ENCODE data around the gene ARIH1.
"Not testable (repeated sequence)": the region's sequence is repeated elsewhere in the genome, so short reads cannot be mapped to it uniquely, and the experiment has no call there.

The ARIH1 gene, protein sequence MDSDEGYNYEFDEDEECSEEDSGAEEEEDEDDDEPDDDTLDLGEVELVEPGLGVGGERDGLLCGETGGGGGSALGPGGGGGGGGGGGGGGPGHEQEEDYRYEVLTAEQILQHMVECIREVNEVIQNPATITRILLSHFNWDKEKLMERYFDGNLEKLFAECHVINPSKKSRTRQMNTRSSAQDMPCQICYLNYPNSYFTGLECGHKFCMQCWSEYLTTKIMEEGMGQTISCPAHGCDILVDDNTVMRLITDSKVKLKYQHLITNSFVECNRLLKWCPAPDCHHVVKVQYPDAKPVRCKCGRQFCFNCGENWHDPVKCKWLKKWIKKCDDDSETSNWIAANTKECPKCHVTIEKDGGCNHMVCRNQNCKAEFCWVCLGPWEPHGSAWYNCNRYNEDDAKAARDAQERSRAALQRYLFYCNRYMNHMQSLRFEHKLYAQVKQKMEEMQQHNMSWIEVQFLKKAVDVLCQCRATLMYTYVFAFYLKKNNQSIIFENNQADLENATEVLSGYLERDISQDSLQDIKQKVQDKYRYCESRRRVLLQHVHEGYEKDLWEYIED

GRCh38 chr15:72473614-72474465, at the start of gene ARIH1:
ARIH1 (plus strand) TSS chr15:72474330; CDS start chr15:72474640, 310 bp downstream.
- DNase-seq, result peak; percentile 95

GRCh38 chr15:72426753-72427152, 47.4 kb upstream of the ARIH1 start:
- no peak for DNase-seq

DNA sequence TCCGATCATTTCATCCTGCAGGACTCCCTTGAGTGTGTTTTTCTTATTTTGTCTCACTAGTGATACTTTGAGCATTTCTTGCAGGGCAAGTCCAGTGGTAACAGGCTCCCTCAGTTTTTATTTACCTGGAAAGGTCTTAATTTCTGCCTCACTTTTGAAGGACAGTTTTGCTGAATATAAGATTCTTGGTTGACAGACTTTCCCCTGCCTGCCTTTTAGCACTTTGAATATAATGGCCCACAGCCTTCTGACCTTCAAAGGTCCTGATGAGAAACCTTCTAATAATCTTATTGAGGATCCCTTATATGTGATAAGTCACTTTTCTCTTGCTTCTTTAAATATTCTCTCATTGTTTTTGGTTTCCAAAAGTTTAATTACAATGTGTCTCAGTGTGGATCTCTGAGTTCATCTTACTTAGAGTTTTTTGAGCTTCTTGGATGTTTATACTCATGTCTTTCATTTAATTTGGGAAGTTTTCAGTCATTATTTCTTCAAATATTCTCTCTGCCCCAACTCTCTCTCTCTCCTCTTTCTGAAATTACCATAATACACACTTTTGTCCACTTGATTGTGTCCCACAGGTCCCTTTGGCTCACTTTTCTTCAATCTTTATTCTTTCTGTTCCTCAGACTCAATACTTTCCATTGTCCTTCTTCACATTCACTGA, 36.3 kb upstream of the ARIH1 start:
- DNase-seq, result no peak

DNA sequence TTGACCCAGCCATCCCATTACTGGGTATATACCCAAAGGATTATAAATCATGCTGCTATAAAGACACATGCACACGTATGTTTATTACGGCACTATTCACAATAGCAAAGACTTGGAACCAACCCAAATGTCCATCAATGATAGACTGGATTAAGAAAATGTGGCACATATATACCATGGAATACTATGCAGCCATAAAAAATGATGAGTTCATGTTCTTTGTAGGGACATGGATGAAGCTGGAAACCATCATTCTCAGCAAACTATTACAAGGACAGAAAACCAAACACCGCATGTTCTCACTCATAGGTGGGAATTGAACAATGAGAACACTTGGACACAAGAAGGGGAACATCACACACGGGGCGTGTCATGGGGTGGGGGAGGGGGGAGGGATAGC, 31.3 kb upstream of the ARIH1 start:
- not testable (repeated sequence) for DNase-seq

GRCh38 chr15:72445426-72445825, 28.7 kb upstream of the ARIH1 start:
- no peak for DNase-seq

DNA sequence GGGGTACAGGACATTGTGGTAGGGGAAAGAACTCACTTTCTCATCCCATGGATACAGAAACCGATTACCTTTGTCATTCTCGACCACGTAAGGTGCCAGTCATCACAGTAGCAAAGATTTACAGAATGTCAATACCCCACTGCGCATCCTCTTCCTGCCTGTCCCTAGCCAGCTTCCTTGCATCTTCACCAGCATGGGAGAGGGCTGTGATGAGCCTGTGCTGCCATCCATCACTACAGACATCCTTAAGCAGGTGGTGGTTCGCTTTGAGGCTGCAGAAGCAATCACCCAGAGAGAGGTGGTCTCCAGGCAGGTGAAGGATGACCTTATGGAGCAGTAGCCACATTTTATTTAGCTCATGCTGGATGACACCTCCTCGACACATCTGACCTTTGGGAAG, 23.3 kb upstream of the ARIH1 start:
- DNase-seq, result no peak

- DNase-seq, result no peak
Observed at GRCh38 chr15:72451224-72451623, 22.9 kb upstream of the ARIH1 start.

- DNase-seq, result no peak
Observed at GRCh38 chr15:72456684-72457083, 17.4 kb upstream of the ARIH1 start.

GRCh38 chr15:72460402-72460801, 13.7 kb upstream of the ARIH1 start:
- no peak for DNase-seq

- DNase-seq, result no peak
Observed at GRCh38 chr15:72463702-72464101, 10.4 kb upstream of the ARIH1 start.

DNA sequence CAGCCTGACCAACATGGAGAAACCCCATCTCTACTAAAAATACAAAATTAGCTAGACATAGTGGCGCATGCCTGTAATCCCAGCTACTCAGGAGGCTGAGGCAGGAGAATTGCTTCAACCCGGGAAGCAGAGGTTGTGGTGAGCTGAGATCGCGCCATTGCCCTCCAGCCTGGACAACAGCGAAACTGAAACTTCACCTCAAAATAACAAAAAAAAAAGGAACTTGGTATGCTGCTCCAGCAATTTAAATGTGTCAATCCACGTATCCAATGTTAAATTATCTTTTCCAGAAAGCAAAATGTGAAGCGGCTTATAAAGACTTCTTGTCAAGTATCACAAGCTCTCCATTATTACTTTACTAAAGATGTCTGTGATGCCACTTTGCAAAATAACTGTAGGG, 9.9 kb upstream of the ARIH1 start:
- no peak for DNase-seq

DNA sequence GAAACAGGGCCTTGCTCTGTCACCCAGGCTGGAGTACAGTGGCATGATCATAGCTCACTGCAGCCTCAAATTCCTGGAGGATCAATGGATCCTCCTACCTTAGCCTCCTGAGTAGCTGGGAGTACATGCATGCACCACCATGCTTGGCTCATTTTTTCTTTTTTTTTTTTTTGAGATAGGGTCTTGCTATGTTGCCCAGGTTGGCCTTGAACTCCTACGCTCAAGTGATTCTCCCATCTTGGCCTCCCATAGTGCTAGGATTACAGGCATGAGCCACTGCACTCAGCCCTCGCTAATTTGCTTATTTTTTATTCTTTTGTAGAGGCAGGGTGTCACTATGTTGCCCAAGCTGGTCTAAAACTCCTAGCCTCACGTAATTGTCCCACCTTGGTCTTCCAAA, 6.0 kb upstream of the ARIH1 start:
- no peak for DNase-seq

DNA sequence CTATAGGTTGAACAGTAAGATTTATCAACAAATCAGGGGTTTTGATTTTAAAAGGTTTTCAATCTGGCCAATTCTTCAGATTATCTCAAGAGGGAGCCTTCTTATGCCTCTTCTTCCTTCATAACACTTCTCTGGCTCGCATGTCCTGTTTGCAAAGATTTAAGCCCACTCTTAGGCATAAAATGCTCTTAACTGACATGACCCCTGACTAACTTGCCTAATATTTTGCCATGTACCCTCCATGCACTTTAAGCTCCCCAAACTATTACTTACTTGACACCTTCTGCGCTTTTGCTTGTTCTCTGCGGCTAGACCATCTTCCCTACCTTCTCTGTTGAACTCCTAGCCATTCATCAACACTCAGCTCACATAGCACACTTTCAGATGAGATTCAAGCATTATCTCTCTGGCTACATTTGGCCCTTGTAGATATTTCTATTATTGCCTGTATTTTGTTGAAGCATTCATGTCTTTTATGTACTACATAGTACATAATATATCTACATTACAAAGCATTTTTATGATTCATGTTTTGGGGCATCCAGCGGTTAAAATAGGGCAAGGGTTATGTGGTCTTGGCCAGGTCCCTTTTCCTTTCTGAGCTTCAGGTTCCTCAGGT, 1.0 kb upstream of the ARIH1 start:
- no peak for DNase-seq

DNA sequence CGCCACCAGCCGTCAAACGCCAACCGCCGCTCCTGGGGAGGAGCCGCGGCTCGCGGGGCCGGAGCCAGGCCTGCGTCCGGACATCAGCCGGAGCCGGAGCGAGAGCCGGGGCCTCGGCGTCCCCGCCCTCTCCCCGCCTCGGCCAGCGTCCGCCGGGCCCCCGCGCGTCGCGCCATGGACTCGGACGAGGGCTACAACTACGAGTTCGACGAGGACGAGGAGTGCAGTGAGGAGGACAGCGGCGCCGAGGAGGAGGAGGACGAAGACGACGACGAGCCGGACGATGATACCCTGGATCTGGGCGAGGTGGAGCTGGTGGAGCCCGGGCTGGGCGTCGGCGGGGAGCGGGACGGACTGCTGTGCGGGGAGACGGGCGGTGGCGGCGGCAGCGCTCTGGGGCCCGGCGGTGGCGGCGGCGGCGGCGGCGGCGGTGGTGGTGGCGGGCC, 359 bp downstream of the ARIH1 start:
- no peak for DNase-seq

DNA sequence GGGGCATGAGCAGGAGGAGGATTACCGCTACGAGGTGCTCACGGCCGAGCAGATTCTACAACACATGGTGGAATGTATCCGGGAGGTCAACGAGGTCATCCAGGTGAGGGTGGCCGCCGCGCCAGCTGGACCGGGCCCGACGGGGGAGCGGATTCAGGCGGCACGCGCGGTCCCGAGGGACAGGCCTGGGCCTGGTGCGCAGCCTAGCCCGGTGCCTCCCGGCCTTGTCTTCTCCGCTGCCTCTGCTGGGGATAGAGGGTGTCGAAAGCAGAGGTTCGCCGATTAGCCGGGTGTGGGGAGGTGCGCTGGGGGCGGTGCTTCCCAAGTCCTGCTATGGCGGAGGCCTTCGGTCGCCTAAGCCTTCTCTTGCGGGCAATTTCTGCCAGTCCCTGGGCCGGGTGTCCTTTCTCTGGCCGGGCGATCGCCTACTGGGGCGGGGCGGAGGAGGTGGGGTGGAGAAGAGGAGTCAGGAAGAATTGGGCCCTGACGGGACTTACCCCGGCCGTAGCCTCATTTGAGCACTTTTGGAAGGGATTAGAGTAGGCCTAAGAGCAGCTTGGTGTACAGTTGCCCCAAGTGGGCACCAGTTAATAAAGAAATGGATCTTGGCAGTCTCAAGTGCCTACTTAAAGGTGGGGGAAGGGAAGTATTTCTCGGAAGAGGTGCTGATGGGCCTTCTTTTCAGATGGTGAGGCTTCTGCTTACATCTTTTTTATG, 940 bp downstream of the ARIH1 start:
- peak; percentile 84 for DNase-seq

GRCh38 chr15:72475674-72476073, 1.5 kb downstream of the ARIH1 start:
- no peak for DNase-seq

DNA sequence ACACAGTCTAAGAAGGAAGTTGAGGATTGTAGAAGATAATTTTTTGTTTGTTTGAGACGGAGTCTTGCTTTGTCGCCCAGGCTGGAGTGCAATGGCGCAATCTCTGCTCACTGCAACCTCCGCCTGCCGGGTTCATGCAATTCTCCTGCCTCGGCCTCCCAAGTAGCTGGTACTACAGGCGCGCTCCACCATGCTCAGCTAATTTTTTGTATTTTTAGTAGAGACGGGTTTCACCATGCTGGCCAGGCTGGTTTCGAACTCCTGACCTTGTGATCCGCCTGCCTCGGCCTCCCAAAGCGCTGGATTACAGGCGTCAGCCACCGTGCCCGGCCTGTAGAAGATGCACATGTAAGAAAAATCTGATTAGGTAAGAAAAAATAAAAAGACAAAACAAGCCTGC, 2.2 kb downstream of the ARIH1 start:
- DNase-seq, result not testable (repeated sequence)

DNA sequence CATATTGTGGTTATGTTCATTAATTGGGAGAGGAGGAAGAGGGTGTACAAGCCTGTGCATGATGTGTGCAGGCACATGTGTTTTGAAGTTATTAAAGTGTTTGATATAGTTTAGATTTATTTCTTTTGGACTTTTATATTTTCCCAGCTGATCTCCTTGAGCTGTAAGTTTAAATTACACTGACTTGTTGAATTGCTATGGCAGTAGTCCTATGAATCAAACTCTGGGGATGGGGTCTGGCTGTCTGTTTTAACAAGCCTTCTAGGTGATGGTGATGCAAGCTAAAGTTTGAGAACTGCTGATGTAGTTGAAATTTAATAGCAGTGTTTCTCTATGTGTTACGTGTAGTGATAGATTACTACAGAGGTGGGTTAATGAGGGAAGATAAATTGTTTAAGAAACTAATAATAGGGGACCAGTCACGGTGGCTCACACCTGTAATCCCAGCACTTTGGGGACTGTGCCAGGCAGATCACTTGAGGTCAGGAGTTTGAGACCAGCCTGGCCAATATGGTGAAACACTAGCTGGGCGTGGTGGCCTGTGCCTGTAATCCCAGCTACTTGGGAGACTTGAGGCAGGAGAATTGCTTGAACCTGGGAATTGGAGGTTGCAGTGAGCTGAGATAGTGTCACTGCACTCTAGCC, 7.0 kb downstream of the ARIH1 start:
- no peak for DNase-seq

DNA sequence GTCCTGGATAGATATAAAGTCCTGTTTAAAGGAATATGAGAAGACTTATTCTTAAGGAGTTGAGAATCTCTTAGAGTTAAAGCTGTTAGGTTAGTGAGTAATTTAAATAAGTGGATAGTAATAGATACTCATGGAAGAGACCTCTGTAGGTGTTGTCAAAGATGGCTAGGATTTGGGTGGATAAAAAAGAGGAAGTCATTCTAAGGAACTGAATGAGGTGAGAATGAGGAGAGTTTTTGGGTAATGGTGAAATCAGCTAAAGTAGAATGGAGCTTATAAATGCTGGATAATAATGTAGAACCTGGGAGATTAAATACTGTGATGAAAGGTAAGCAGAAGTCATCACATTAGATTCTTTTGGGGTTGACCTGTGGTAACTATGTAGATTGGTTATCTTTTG, 8.1 kb downstream of the ARIH1 start:
- DNase-seq, result no peak

- DNase-seq, result no peak
Observed at GRCh38 chr15:72483279-72483678, 9.1 kb downstream of the ARIH1 start.

DNA sequence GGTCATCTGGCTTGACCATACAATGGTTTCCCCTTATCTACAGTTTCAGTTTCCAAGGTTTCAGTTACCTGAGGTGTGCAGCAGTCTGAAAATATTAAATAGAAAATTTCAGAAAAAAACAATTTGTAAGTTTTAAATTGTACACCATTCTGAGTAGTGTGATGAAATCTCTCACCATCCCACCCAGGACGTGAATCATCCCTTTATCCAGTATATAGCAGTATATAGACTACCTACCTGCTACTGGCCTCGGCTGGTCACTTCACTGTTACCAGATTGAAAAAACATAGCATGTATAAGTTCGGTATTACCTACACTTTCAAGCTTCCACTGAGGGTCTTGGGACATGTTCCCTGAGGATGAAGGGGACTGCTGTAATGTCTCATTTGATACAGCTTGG, 12.0 kb downstream of the ARIH1 start:
- DNase-seq, result no peak
